ENCODE results near the gene PRKCD. TPM values are rescaled to one million over a fixed set of nuclear protein-coding genes. Genes with fewer than 3 reads are reported as not detected.

Gene PRKCD
- total RNA-seq, 1 donor from 2014 or later, result 15.3 TPM

GRCh38 chr3:53223025-53223424 lies 62.0 kb downstream of the PRKCD start:
- peak; percentile 37 for DNase-seq
- ATAC-seq (ENCODE audit: poor library complexity), result no peak
- intact Hi-C loops (cut with DNase I), result no loop called here

GRCh38 chr3:53223541-53223966 lies 62.5 kb downstream of the PRKCD start:
- DNase-seq (no peak), ATAC-seq (ENCODE audit: poor library complexity) (no peak)
- intact Hi-C loops (cut with DNase I), result no loop called here

GRCh38 chr3:53224026-53224425 lies 63.0 kb downstream of the PRKCD start:
- intact Hi-C loops (cut with DNase I), result no loop called here
- DNase-seq (no peak), ATAC-seq (ENCODE audit: poor library complexity) (no peak)

- DNase-seq (peak; percentile 16), ATAC-seq (ENCODE audit: poor library complexity) (no peak)
- intact Hi-C loops (cut with DNase I), result no loop called here
These were observed 63.5 kb downstream of the PRKCD start for GRCh38 chr3:53224536-53224935.

- DNase-seq (no peak), ATAC-seq (ENCODE audit: poor library complexity) (no peak)
- intact Hi-C loops (cut with DNase I), result no loop called here
These were observed 64.2 kb downstream of the PRKCD start for GRCh38 chr3:53225181-53225580.

GRCh38 chr3:53225651-53226050 lies 64.6 kb downstream of the PRKCD start:
- ATAC-seq (ENCODE audit: poor library complexity) (no peak), DNase-seq (no peak)
- intact Hi-C loops (cut with DNase I), result no loop called here

GRCh38 chr3:53226142-53226840 lies 65.3 kb downstream of the PRKCD start:
- intact Hi-C loops (cut with DNase I), result no loop called here
- no peak for DNase-seq
- no peak for ATAC-seq (ENCODE audit: poor library complexity)

GRCh38 chr3:53226841-53227407 lies 65.9 kb downstream of the PRKCD start:
- ATAC-seq (ENCODE audit: poor library complexity) (no peak), DNase-seq (peak; percentile 26)
- intact Hi-C loops (cut with DNase I), result no loop called here

- intact Hi-C loops (cut with DNase I), result no loop called here
- ATAC-seq (ENCODE audit: poor library complexity) (no peak), DNase-seq (peak; percentile 23)
These were observed 67.2 kb downstream of the PRKCD start for GRCh38 chr3:53227993-53228885.

- ATAC-seq (ENCODE audit: poor library complexity), result no peak
- DNase-seq, result peak; percentile 10
- intact Hi-C loops (cut with DNase I), result no loop called here
These were observed 68.2 kb downstream of the PRKCD start for GRCh38 chr3:53229171-53229570.

GRCh38 chr3:53229606-53230005 lies 68.6 kb downstream of the PRKCD start:
- DNase-seq (peak; percentile 16), ATAC-seq (ENCODE audit: poor library complexity) (no peak)
- intact Hi-C loops (cut with DNase I), result no loop called here

- ATAC-seq (ENCODE audit: poor library complexity) (no peak), DNase-seq (peak; percentile 20)
- intact Hi-C loops (cut with DNase I), result no loop called here
These were observed 69.1 kb downstream of the PRKCD start for GRCh38 chr3:53230041-53230621.

GRCh38 chr3:53230789-53231188 lies 69.8 kb downstream of the PRKCD start:
- intact Hi-C loops (cut with DNase I), result no loop called here
- DNase-seq, result peak; percentile 7
- ATAC-seq (ENCODE audit: poor library complexity), result no peak

GRCh38 chr3:53231532-53232511 lies 70.8 kb downstream of the PRKCD start:
- intact Hi-C loops (cut with DNase I), result no loop called here
- peak; percentile 23 for DNase-seq
- ATAC-seq (ENCODE audit: poor library complexity), result no peak

- intact Hi-C loops (cut with DNase I), result no loop called here
- peak; percentile 46 for DNase-seq
- ATAC-seq (ENCODE audit: poor library complexity), result no peak
These were observed 71.8 kb downstream of the PRKCD start for GRCh38 chr3:53232641-53233377.

- ATAC-seq (ENCODE audit: poor library complexity) (no peak), DNase-seq (no peak)
- intact Hi-C loops (cut with DNase I), result no loop called here
These were observed 73.3 kb downstream of the PRKCD start for GRCh38 chr3:53234130-53234840.

GRCh38 chr3:53234841-53235232 lies 73.8 kb downstream of the PRKCD start:
- no peak for ATAC-seq (ENCODE audit: poor library complexity)
- DNase-seq, result peak; percentile 23
- intact Hi-C loops (cut with DNase I), result no loop called here

Measured in Right ventricle myocardium superior (tissue), 1 donor.